ENCODE data around the gene SCMH1.

SCMH1 gene

DNA sequence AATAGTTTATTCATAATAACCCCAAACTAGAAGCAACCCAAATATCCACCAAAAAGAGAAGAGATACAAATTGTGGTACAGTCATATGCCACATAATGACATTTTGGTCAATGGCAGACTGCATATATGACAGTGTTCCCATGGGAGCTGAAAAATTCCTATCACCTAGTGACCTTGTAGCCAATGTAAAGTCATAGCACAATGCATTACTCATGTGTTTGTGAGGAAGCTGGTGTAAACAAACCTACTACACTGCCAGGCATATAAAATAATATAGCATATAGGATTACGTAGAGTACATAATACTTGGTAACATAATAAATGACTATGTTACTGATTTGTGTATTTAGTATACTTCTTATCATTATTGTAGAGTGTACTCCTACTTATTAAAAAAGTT is 191.1 kb downstream of the SCMH1 start:
- FAIRE-seq: no peak
- DNase-seq (ENCODE audit: insufficient read length): no peak
- TF ChIP-seq POLR2AphosphoS5 (IDR thresholded peaks at IDR 0.05; ENCODE audit: low read depth, low read length): no peak
- no peak for TF ChIP-seq TAF1 (IDR thresholded peaks at IDR 0.05; ENCODE audit: borderline replicate concordance, low read depth, low read length)
- no peak for TF ChIP-seq POLR2A (IDR thresholded peaks at IDR 0.05; ENCODE audit: low read depth, low read length)

DNA sequence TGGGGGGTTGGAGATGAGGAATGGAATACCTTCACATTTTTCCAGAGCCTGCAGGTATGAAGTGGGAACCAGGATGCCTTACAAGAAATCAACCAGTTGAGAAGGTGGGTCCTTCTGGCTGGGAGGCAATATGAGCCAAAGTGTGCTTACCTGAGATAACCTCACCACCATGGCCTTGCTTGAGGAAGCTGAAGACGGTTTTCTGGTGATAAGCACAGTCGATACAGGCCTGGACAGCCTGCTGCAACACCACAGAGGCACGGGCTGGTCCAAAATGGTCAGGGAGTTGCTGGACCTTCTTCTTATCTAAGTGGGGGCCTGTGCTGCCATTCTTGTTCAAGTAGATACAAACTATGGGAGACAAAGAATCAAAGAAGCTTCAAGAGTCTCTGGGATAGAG is 193.6 kb downstream of the SCMH1 start:
- TF ChIP-seq POLR2AphosphoS5 (IDR thresholded peaks at IDR 0.05; ENCODE audit: low read depth, low read length): no peak
- TF ChIP-seq TAF1 (IDR thresholded peaks at IDR 0.05; ENCODE audit: borderline replicate concordance, low read depth, low read length): no peak
- TF ChIP-seq POLR2A (IDR thresholded peaks at IDR 0.05; ENCODE audit: low read depth, low read length): no peak
- no peak for FAIRE-seq
- no peak for DNase-seq (ENCODE audit: insufficient read length)

DNA sequence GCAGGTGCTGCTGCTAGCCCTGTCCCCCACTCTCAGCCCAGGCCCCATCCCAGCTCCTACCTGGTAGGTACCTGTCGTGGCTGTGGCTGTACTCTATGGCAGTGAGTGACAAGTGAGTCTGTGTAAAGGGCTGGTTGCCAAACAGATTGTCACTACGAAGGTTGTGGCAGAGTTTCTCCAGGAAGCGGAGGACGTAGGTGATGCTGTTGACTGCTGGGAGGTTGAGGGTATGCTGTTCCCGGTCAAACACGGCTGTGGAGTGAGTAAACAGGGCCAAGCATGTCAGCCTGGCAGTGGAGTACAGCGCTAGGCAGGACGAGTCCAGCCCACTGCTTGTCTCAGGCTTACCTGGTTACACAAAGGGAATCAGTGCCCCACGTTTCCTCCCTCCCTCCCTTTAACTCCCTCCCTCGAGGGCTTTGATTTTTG is 195.7 kb downstream of the SCMH1 start:
- no peak for FAIRE-seq
- no peak for DNase-seq (ENCODE audit: insufficient read length)
- no peak for TF ChIP-seq POLR2AphosphoS5 (IDR thresholded peaks at IDR 0.05; ENCODE audit: low read depth, low read length)
- no peak for TF ChIP-seq TAF1 (IDR thresholded peaks at IDR 0.05; ENCODE audit: borderline replicate concordance, low read depth, low read length)
- TF ChIP-seq POLR2A (IDR thresholded peaks at IDR 0.05; ENCODE audit: low read depth, low read length): no peak

DNA sequence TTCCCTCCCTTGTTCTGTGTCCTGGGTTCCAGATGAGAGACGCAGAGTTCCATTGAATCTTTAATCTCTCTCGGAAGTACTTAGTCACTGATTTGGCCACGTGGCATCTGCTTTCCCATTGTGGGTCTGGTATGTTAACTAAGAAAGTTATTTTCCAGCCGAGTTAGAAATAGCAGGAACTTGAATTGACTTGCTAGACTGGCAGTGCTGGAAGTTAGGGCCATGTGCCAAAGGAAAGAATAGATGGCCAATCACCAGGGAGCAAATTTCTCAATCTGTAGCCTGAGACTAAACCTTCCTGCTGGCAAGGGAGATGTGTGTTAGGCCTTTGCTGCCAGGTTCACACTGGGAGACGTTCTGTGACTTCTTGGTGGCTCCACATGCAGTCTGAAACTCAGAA is 196.4 kb downstream of the SCMH1 start:
- DNase-seq (ENCODE audit: insufficient read length) (no peak), FAIRE-seq (no peak)
- no peak for TF ChIP-seq POLR2AphosphoS5 (IDR thresholded peaks at IDR 0.05; ENCODE audit: low read depth, low read length)

DNA sequence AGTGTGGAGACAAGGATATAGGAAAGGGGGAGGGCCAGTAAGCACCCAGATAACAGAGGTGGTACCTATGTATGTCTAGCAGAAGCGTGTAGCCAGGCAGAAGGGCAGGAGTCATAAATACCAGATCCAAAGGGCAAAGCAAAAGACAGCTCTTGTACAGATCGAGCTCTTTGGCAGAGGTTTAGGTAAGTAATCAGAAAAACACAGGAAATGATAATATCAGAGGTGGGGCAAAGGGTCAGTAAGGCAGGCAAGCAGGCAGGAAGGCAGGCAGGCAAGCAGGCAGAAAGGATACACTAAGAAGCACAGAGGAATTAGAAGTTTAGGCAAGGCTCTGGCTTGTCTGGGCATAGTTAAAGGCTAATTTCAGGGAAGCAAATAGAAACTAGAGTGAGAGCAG is 197.9 kb downstream of the SCMH1 start:
- no peak for FAIRE-seq
- TF ChIP-seq POLR2AphosphoS5 (IDR thresholded peaks at IDR 0.05; ENCODE audit: low read depth, low read length) (no peak), TAF1 (IDR thresholded peaks at IDR 0.05; ENCODE audit: borderline replicate concordance, low read depth, low read length) (no peak), POLR2A (IDR thresholded peaks at IDR 0.05; ENCODE audit: low read depth, low read length) (no peak)
- DNase-seq (ENCODE audit: insufficient read length): no peak

DNA sequence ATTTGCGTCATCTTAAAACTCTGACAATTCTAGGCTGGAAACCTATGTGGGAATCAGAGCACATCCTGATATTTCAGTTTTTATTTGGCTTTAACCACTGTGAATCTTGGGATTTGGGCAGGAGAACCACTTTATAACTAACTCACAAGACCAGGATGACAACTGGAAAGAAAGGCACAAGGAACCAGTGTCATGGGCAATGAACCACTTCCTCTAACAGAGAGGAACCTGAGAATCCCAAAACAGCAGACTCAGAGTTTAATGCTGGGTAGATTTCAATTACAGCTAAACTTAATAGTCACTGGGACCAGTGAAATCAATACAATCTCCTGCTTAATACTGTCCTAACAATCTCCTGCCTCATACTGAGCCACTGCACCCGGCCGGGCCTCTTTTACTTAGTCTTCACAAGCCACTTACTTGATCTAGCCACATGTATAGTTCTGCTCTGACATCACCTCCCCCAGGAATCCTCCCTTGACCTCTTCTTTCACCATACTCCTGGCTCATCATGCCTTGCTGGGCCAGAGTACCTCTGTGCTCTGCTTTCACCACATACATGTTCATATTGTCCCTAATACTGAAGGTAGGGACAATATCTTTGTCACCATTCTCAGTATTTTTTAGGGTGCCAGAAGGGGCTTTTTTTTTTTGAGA is 200.4 kb downstream of the SCMH1 start:
- DNase-seq (ENCODE audit: insufficient read length) (no peak), FAIRE-seq (no peak)
- TF ChIP-seq TAF1 (IDR thresholded peaks at IDR 0.05; ENCODE audit: borderline replicate concordance, low read depth, low read length) (no peak), POLR2A (IDR thresholded peaks at IDR 0.05; ENCODE audit: low read depth, low read length) (no peak)

DNA sequence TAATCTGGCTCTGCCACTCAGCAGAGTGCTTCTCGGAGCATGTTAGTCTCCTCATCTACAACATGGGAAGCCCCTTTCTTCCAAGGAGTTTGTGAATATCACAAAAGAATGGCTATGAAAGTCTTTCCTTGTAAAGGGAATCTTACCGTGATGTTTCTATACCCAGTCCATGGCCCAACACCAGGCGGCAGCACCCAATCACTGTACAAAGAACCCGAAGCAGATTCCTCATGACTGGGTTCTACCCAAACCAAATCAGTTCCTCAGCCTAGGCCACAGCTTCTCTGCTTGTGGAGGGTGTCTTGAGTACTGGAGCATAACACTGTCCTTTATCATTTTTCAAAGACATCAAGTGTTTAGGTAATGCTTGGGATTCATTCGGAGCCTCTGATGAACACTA is 204.0 kb downstream of the SCMH1 start:
- DNase-seq (ENCODE audit: insufficient read length): no peak
- no peak for TF ChIP-seq POLR2AphosphoS5 (IDR thresholded peaks at IDR 0.05; ENCODE audit: low read depth, low read length)
- FAIRE-seq: no peak

DNA sequence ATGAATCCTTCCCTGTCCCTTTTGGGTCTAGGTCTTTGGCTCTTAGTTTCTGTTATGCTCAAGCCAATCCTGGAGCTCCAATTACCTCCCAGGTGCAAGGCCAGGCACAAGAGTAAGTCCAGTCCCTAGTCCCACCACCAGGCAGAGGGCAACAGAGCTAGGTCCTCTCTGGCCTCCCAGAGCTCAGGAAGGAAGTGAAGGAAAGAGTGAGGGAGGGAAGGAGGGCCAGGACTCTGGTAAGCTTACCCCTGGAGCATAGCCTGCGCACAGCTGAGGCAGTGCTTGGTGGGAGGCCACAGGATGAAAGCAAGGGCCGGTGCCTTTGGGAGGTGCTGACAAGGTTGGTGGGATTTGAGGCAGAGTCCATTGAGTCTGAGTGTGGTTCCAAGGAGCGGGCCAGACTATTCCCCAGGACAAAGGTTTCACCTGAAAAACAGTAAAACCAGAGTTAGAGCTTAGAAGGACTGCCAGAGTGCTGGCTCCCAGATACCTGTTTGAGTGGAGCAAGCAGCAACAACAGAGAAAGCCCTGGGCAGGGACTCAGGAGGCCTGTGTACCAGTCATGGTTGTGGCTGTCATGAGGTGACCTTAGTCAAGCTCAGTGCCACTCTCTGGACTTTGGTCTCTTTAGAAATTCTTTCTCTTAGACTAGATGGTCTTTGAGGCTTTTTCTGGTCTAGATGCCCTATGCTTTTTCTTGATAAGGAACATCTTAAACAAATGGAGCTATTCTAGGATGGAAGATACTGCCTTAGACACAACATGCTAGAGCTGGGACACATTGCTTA is 204.8 kb downstream of the SCMH1 start:
- TF ChIP-seq TAF1 (IDR thresholded peaks at IDR 0.05; ENCODE audit: borderline replicate concordance, low read depth, low read length): no peak
- no peak for TF ChIP-seq POLR2A (IDR thresholded peaks at IDR 0.05; ENCODE audit: low read depth, low read length)
- TF ChIP-seq POLR2AphosphoS5 (IDR thresholded peaks at IDR 0.05; ENCODE audit: low read depth, low read length): no peak
- no peak for DNase-seq (ENCODE audit: insufficient read length)
- no peak for FAIRE-seq

DNA sequence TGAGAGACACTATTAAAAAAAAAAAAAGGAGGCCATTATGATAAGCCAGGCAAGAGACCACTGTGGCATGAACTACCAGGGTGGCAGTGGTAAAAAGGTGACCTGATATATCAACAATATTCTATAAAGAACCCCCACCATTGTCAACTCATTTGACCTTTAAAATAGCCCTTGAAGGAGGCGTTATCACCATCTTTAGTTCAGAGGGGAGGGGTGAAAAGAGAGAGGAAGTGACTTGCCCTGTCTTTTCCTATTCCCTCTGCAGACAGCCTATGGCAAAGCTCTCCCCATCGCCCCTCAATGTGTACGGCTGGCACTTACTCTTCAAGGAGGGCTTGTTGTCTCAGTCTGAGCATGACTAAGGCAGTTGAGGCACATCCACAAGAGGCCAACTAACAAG is 208.8 kb downstream of the SCMH1 start:
- FAIRE-seq: no peak
- TF ChIP-seq POLR2A (IDR thresholded peaks at IDR 0.05; ENCODE audit: low read depth, low read length) (no peak), TAF1 (IDR thresholded peaks at IDR 0.05; ENCODE audit: borderline replicate concordance, low read depth, low read length) (no peak), POLR2AphosphoS5 (IDR thresholded peaks at IDR 0.05; ENCODE audit: low read depth, low read length) (no peak)
- no peak for DNase-seq (ENCODE audit: insufficient read length)

DNA sequence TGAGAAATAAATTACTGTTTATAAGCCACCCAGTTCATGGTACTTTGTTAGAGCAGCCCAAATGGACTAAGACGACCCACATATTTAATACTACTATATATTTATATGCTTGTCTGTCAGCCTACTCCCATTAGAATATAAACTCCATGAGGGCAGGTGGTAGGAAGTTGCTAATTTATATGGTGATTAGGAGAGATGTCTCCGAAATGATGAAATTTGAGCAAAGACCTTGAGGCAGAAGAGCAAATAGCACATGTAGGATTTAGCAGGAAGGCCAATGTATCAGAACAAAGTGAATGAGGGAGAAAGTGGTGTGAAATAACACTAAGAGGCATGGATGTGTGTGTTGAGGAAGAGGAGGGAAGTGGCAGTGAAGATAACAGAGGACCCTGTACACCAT is 210.0 kb downstream of the SCMH1 start:
- FAIRE-seq: no peak

DNA sequence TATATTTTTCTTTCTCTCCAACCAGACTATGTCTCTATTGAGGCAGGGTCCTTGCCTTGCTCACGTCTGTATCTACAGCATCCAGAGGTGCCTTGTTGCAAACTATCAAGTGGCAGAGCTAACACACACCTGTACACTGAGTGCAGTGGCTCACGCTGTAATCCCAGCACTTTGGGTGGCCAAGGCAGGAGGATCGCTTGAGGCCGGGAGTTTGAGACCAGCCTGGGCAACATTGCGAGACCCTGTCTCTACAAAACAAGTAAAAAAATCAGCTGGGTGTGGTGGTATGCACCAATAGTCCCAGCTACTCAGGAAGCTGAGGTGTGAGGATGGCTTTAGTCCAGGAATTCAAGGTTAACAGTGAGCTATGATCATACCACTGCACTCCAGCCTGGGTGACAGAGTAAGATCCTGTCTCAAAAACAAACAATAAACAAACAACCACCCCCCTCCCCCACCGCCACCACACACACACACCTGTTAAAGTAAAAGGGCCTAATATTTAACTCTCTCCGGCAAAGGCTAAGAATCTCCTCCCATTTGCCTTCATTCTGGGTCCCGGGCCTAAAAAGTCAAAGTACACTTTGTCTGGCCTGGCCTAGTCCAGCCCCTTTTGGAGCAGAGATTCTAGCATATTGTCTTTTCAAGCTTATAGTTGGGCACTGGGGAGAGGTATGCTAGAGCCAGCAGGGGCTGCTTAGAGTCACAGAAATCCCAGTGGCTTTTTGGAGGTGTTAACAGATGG is 211.1 kb downstream of the SCMH1 start:
- TF ChIP-seq TAF1 (IDR thresholded peaks at IDR 0.05; ENCODE audit: borderline replicate concordance, low read depth, low read length): no peak
- no peak for TF ChIP-seq POLR2A (IDR thresholded peaks at IDR 0.05; ENCODE audit: low read depth, low read length)
- TF ChIP-seq POLR2AphosphoS5 (IDR thresholded peaks at IDR 0.05; ENCODE audit: low read depth, low read length): no peak
- DNase-seq (ENCODE audit: insufficient read length) (no peak), FAIRE-seq (no peak)

More for the DNA sequence above, 210.0 kb downstream of the SCMH1 start:
- TF ChIP-seq POLR2A (IDR thresholded peaks at IDR 0.05; ENCODE audit: low read depth, low read length) (no peak), TAF1 (IDR thresholded peaks at IDR 0.05; ENCODE audit: borderline replicate concordance, low read depth, low read length) (no peak), POLR2AphosphoS5 (IDR thresholded peaks at IDR 0.05; ENCODE audit: low read depth, low read length) (no peak)
- DNase-seq (ENCODE audit: insufficient read length): no peak
